OCI-LY1 (cell line): Measurements from ENCODE around the gene CBFA2T2.

Experiments used
- EZH2 ChIP-seq: fragments of 200-600 bp; sonication (generic), shearing (Covaris generic); IDR thresholded peaks from 2 replicates; pipeline ENCODE4 v1.8.0; 2017; ENCODE audit warnings: borderline replicate concordance, mixed run types, mild to moderate bottlenecking, antibody characterized with exemption, low read length, moderate library complexity, mixed read lengths
- TF ChIP-seq, protein P1 (sequence below): fragments of 200-600 bp; sonication (generic), shearing (Covaris generic); IDR thresholded peaks from 2 replicates; pipeline ENCODE4 v1.5.1; 2017; ENCODE audit warnings: mild to moderate bottlenecking, antibody characterized with exemption, low read length, moderate library complexity, mixed read lengths

DNA sequence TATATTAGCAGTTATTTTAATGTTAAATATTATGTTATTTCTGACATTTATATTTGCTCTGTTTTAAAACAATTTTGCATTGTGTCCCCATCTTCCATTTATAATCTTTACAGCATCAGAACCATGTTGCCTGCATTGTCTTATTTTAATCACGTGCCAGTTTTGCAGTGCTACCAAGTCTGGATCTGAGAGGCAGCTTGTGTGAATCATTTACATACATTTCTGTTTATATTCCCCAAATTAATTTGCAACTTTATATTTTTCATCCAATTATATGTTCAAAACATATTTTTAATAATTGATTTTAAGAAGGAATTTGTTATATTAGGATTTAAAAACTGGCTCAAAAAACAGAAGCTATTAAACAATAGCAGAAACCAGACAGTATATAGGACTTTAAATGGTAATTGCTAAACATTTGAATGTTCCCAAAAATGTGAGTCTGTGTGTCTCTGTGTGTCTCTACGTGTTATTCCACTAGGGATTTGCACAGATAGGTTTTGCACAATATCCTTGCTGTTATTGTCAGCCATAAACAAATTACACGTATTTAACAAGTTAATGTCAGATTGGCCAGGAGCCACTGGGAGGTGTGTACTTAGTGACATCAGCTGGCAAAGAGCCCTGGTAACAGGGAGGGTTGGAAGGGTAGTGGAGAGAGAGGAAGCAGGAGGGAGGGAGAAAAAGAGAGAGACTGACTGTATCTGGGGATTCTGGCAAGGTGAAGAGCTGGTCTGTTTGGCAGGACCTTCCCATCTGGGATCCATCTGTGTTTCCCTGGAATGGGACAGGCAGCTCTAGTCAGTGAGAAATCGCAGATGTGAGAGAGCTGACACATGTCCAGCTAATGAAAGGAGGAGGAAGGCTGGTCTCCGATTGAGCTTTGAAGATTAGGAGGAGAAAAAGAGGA, 72.1 kb downstream of the CBFA2T2 start:
- TF ChIP-seq EZH2, result no peak
- TF ChIP-seq, protein P1, sequence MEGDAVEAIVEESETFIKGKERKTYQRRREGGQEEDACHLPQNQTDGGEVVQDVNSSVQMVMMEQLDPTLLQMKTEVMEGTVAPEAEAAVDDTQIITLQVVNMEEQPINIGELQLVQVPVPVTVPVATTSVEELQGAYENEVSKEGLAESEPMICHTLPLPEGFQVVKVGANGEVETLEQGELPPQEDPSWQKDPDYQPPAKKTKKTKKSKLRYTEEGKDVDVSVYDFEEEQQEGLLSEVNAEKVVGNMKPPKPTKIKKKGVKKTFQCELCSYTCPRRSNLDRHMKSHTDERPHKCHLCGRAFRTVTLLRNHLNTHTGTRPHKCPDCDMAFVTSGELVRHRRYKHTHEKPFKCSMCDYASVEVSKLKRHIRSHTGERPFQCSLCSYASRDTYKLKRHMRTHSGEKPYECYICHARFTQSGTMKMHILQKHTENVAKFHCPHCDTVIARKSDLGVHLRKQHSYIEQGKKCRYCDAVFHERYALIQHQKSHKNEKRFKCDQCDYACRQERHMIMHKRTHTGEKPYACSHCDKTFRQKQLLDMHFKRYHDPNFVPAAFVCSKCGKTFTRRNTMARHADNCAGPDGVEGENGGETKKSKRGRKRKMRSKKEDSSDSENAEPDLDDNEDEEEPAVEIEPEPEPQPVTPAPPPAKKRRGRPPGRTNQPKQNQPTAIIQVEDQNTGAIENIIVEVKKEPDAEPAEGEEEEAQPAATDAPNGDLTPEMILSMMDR, result no peak
